A549 (cell line): ENCODE data around the gene AGRN. TPM values are rescaled to one million over a fixed set of nuclear protein-coding genes. Genes with fewer than 3 reads are reported as not detected.
"Not testable (repeated sequence)": the region's sequence is repeated elsewhere in the genome, so short reads cannot be mapped to it uniquely, and the experiment has no call there.

Experiments used
- ATAC-seq, 2 experiments: fragments of 200-7000 bp in 1 of 2; fragments of >200 bp in 1 of 2; cut with Nextera tagmentation in 1 of 2; cut with Tn5 transposase in 1 of 2; 3 replicates each; pipeline versions ENCODE4 v1.8.0 to v1.9.1; 2018 to 2020; ENCODE audit warnings: mild to moderate bottlenecking in 1 of 2, moderate library complexity in 1 of 2
- CTCF ChIA-PET: fragments of 300-600 bp; sonication (Branson Sonifier 250); formaldehyde crosslinking; extraction: SDS; loops from one replicate; lab custom pipeline; 2021; ENCODE audit warnings: antibody characterized with exemption, inconsistent platforms; lab: Yijun Ruan, JAX
- POLR2A ChIA-PET: fragments of 350-600 bp; formaldehyde crosslinking; extraction: SDS; loops from one replicate; lab custom pipeline; 2021; ENCODE audit warnings: antibody characterized with exemption, inconsistent platforms; lab: Yijun Ruan, JAX
- DNase-seq, 2 experiments: peaks; one replicate each; pipeline versions ENCODE4 v3.0.0 to v3.0.0-alpha.2; 2011 to 2016; ENCODE audit warnings: low read depth in 1 of 2, low spot score in 1 of 2
- FAIRE-seq: peaks from 2 replicates; lab custom pipeline; 2011; peaks lifted over from hg19 to GRCh38; lab: Jason Lieb, UNC
- H3K27ac ChIP-seq, 2 experiments: fragments of >200 bp; sonication (Bioruptor Twin); formaldehyde crosslinking; 3 replicates each; pipeline ENCODE4 v1.5.1; 2016 to 2017
- H3K4me1 ChIP-seq: fragments of >200 bp; sonication (Bioruptor Twin); formaldehyde crosslinking; 3 replicates; pipeline ENCODE4 v1.6.1; 2016
- H3K4me2 ChIP-seq: fragments of >200 bp; sonication (Bioruptor Twin); formaldehyde crosslinking; 3 replicates; pipeline ENCODE4 v1.6.1; 2016
- H3K4me3 ChIP-seq: fragments of >200 bp; sonication (Bioruptor Twin); formaldehyde crosslinking; 3 replicates; pipeline ENCODE4 v1.5.1; 2016
- H3K9me3 ChIP-seq: fragments of >200 bp; sonication (Bioruptor Twin); formaldehyde crosslinking; 3 replicates; pipeline ENCODE4 v1.6.1; 2016
- ATOH8 ChIP-seq: fragments of 250-450 bp; sonication (Bioruptor Pico); IDR thresholded peaks from 2 replicates; pipeline ENCODE4 v1.5.0; 2020; ENCODE audit warnings: low read depth, mild to moderate bottlenecking, moderate library complexity
- BCL3 ChIP-seq: fragments of >200 bp; sonication (Bioruptor Twin); formaldehyde crosslinking; IDR thresholded peaks from 3 replicates; pipeline ENCODE4 v1.6.1; 2016
- BHLHE40 ChIP-seq: IDR thresholded peaks from 2 replicates; pipeline ENCODE4 v1.6.1; 2012; ENCODE audit warnings: low read depth, low read length, inconsistent platforms
- CBX8 ChIP-seq: fragments of 200-600 bp; sonication (generic); IDR thresholded peaks from 2 replicates; pipeline ENCODE4 v1.6.1; 2016
- CHD2 ChIP-seq: fragments of 150-350 bp; IDR thresholded peaks from 2 replicates; pipeline ENCODE4 v1.6.1; 2014; ENCODE audit warnings: low read length; ENCODE audit not compliant: partially characterized antibody
- ESRRA ChIP-seq: fragments of 150-350 bp; IDR thresholded peaks from 2 replicates; pipeline ENCODE4 v1.6.1; 2014; ENCODE audit warnings: mild to moderate bottlenecking, low read length, borderline replicate concordance
- GATA3 ChIP-seq: IDR thresholded peaks from 2 replicates; pipeline ENCODE4 v1.6.1; 2012; ENCODE audit warnings: borderline replicate concordance
- HDAC2 ChIP-seq: fragments of 200-600 bp; sonication (generic); IDR thresholded peaks from 2 replicates; pipeline ENCODE4 v1.6.1; 2016
- JUNB ChIP-seq: fragments of >200 bp; sonication (Bioruptor Twin); formaldehyde crosslinking; IDR thresholded peaks from 2 replicates; pipeline ENCODE4 v1.6.1; 2016
- KDM1A ChIP-seq: fragments of 200-600 bp; sonication (generic); IDR thresholded peaks from 2 replicates; pipeline ENCODE4 v1.6.1; 2016; ENCODE audit warnings: low read depth, mild to moderate bottlenecking
- KDM5A ChIP-seq: fragments of 200-600 bp; sonication (generic); IDR thresholded peaks from 2 replicates; pipeline ENCODE4 v1.6.1; 2016; ENCODE audit warnings: antibody characterized with exemption, mild to moderate bottlenecking
- MAFK ChIP-seq: fragments of 450-650 bp; IDR thresholded peaks from 2 replicates; pipeline ENCODE4 v1.6.1; 2014; ENCODE audit not compliant: partially characterized antibody
- NPAS2 ChIP-seq: fragments of 250-450 bp; sonication (Bioruptor Pico); IDR thresholded peaks from 2 replicates; pipeline ENCODE4 v1.8.0; 2022; ENCODE audit warnings: mild to moderate bottlenecking, moderate library complexity, borderline replicate concordance
- PHF8 ChIP-seq: fragments of 200-600 bp; sonication (generic); IDR thresholded peaks from 2 replicates; pipeline ENCODE4 v1.6.1; 2016; ENCODE audit warnings: low read depth, mild to moderate bottlenecking, antibody characterized with exemption, moderate library complexity, borderline replicate concordance
- POLR2AphosphoS2 ChIP-seq: conservative IDR thresholded peaks from 2 replicates; pipeline ENCODE4 v1.6.1; 2012; ENCODE audit warnings: low read length, improper control_type of control experiment, inconsistent platforms
- RAD21 ChIP-seq, 2 experiments: fragments of >200 bp in 1 of 2; sonication (Bioruptor Twin) in 1 of 2; formaldehyde crosslinking in 1 of 2; IDR thresholded peaks in 1 of 2; conservative IDR thresholded peaks in 1 of 2; 2 replicates in 1 of 2; 3 replicates in 1 of 2; pipeline ENCODE4 v1.6.1; 2012 to 2018; ENCODE audit warnings: inconsistent platforms in 1 of 2
- REST ChIP-seq: fragments of 200-600 bp; sonication (generic); IDR thresholded peaks from 2 replicates; pipeline ENCODE4 v1.6.1; 2016; ENCODE audit warnings: antibody characterized with exemption, mild to moderate bottlenecking, moderate library complexity
- RNF2 ChIP-seq: fragments of 200-600 bp; sonication (generic); IDR thresholded peaks from 2 replicates; pipeline ENCODE4 v1.6.1; 2016; ENCODE audit warnings: low read depth, mild to moderate bottlenecking, antibody characterized with exemption, moderate library complexity, borderline replicate concordance
- TFCP2L1 ChIP-seq: fragments of 250-450 bp; sonication (Bioruptor Pico); IDR thresholded peaks from 2 replicates; pipeline ENCODE4 v1.5.0; 2021; ENCODE audit warnings: mild to moderate bottlenecking
- USF2 ChIP-seq: fragments of 450-650 bp; IDR thresholded peaks from 2 replicates; pipeline ENCODE4 v1.6.1; 2014; ENCODE audit warnings: antibody characterized with exemption
- ZC3H11A ChIP-seq: fragments of 450-650 bp; IDR thresholded peaks from 2 replicates; pipeline ENCODE4 v1.6.1; 2014; ENCODE audit warnings: antibody characterized with exemption, mild to moderate bottlenecking
- ZFP36 ChIP-seq: fragments of 450-650 bp; IDR thresholded peaks from 2 replicates; pipeline ENCODE4 v1.6.1; 2014; ENCODE audit warnings: borderline replicate concordance; ENCODE audit not compliant: partially characterized antibody
- WGBS: methylation state at CpG from one replicate; pipeline ENCODE4 v1.1.6; 2017; ENCODE audit errors: missing lambda C conversion rate; 5-methylcytosine and 5-hydroxymethylcytosine counted together
- polyA plus RNA-seq, 4 experiments: library from polyadenylated mRNA; depleted of rRNA in 3 of 4; stranded (reverse); fragments of >200 nt; fragmentation: RNase III in 1 of 4; extraction: RNeasy Plus Mini Kit Qiagen cat#74134 plus additional on column Dnase treatment in 1 of 4; gene quantifications; 2 replicates in 3 of 4; 3 replicates in 1 of 4; pipeline ENCODE4 v1.2.3, GENCODE V29; 2011 to 2017
- TF ChIP-seq, protein P1 (sequence below): fragments of >200 bp; sonication (Bioruptor Twin); formaldehyde crosslinking; IDR thresholded peaks from 2 replicates; pipeline ENCODE4 v1.6.1; 2016

AGRN gene
- polyA plus RNA-seq, 2 of the 4 experiments (the other 2 are of a cell fraction) = 23.9 to 90.9 TPM

GRCh38 chr1:1075148-1075935, 55.4 kb downstream of the AGRN start:
- WGBS = 67% methylated on average over 6 of the region's 21 CpGs
- CTCF ChIA-PET = interaction anchor here (1.2 to 1.5 kb wide), 2 partner anchors 12 to 47 kb away, joined by 4 to 7 read pairs; no protein-coding TSS in a partner anchor
- FAIRE-seq (no peak), ATAC-seq (no peak), DNase-seq (no peak)
- TF ChIP-seq JUNB (no peak), RNF2 (no peak), REST (no peak), ZC3H11A (no peak), TFCP2L1 (CRISPR knock-in tag) (no peak), GATA3 (no peak), RAD21 (conservative IDR thresholded peaks at IDR 0.05 in 1 of 2, IDR thresholded peaks at IDR 0.05 in 1 of 2) (no peak), CBX8 (no peak), KDM5A (no peak), ATOH8 (no peak), PHF8 (no peak), BCL3 (no peak)
- TF ChIP-seq, protein P1, sequence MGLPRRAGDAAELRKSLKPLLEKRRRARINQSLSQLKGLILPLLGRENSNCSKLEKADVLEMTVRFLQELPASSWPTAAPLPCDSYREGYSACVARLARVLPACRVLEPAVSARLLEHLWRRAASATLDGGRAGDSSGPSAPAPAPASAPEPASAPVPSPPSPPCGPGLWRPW = no peak
- no peaks in the 10 kb centered on the region for H3K9me3 ChIP-seq
- POLR2A ChIA-PET = no interaction called here
- peak overlapping the region in 1 of 2 experiments; percentile 41; a peak in 2 of 6 replicates for H3K27ac ChIP-seq
- H3K4me1 ChIP-seq = peaks cover 25% of the 10 kb centered on the region
- H3K4me3 ChIP-seq = no peak overlapping the region
- no peak overlapping the region for H3K4me2 ChIP-seq

GRCh38 chr1:1077396-1077795, 57.5 kb downstream of the AGRN start:
- FAIRE-seq, CTCF ChIA-PET, ATAC-seq, DNase-seq, POLR2A ChIA-PET, H3K4me3 ChIP-seq, H3K4me2 ChIP-seq, H3K27ac ChIP-seq, H3K9me3 ChIP-seq: not testable (repeated sequence)
- WGBS = no CpG with 5 or more reads among the region's 21 CpGs
- H3K4me1 ChIP-seq = peaks cover 21% of the 10 kb centered on the region

DNA sequence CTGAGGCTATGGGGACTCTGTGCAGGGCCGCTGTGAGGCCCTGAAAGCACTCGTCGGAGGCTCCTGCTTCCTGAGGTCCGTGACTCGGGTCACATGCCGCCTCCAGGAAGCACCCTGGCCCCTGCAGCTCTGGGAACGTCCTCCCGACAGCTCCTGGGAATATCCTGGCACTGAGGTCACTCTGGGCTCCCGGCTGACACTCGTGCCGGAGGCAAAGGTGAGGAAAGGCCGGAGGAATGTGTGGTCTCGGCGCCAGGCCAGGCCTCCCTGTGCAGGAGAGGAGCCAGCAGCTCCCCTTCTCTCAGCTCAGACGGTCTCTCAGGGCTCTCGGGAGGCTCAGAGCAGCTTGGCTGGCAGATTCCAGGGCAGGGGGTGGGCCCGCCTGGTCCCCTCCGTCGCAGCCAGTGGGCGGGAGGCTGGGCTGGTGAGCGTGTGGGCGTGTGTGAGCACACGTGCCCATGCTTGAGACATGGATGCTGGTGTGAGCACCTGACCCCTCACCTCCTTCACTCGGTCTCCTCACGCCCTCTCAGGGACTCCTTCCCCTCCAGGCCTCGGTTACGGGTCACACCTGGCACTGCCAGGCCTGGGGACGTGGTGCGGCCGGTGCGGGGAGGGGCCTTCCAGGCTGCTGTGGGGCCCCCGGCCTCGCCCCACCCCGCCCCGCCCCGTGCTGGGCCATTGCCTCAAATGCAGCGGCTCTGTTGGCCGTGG, 59.6 kb downstream of the AGRN start:
- DNase-seq = peak; percentile 64 to 92
- ChIA-PET CTCF (interaction anchor here (0.7 to 1.7 kb wide), 3 partner anchors 14 to 43 kb away, joined by 3 to 5 read pairs (median 5); no protein-coding TSS in a partner anchor), POLR2A (interaction anchor here (0.8 to 1.2 kb wide), 5 partner anchors 9 to 152 kb away, joined by 3 read pairs; partner anchors contain the start of genes AGRN, B3GALT6 and SDF4)
- peak; percentile 78 to 87 for ATAC-seq
- peaks cover 12% of the 10 kb centered on the region; the same call in 2 of the 3 replicates for H3K4me1 ChIP-seq
- FAIRE-seq = no peak
- peak overlapping the region; percentile 84 to 97 for H3K27ac ChIP-seq
- no CpG with 5 or more reads among the region's 38 CpGs for WGBS
- peak overlapping the region; percentile 32 for H3K4me3 ChIP-seq
- H3K9me3 ChIP-seq = no peaks in the 10 kb centered on the region
- peak overlapping the region; percentile 82 for H3K4me2 ChIP-seq
- TF ChIP-seq HDAC2 = no peak
- no peak for TF ChIP-seq KDM1A
- TF ChIP-seq ESRRA = no peak
- no peak for TF ChIP-seq POLR2AphosphoS2
- peak; percentile 75 for TF ChIP-seq BHLHE40
- no peak for TF ChIP-seq CHD2
- TF ChIP-seq MAFK = no peak
- peak; percentile 60; the same call in 1 of the 2 replicates for TF ChIP-seq USF2
- TF ChIP-seq ATOH8 = no peak
- no peak for TF ChIP-seq NPAS2 (CRISPR knock-in tag)
- TF ChIP-seq TFCP2L1 (CRISPR knock-in tag) = no peak
- peak; percentile 32 for TF ChIP-seq ZFP36
- peak; percentile 32; the same call in 1 of the 2 replicates for TF ChIP-seq GATA3
